ENCODE data around the gene DGLUCY.

Gene DGLUCY

DNA sequence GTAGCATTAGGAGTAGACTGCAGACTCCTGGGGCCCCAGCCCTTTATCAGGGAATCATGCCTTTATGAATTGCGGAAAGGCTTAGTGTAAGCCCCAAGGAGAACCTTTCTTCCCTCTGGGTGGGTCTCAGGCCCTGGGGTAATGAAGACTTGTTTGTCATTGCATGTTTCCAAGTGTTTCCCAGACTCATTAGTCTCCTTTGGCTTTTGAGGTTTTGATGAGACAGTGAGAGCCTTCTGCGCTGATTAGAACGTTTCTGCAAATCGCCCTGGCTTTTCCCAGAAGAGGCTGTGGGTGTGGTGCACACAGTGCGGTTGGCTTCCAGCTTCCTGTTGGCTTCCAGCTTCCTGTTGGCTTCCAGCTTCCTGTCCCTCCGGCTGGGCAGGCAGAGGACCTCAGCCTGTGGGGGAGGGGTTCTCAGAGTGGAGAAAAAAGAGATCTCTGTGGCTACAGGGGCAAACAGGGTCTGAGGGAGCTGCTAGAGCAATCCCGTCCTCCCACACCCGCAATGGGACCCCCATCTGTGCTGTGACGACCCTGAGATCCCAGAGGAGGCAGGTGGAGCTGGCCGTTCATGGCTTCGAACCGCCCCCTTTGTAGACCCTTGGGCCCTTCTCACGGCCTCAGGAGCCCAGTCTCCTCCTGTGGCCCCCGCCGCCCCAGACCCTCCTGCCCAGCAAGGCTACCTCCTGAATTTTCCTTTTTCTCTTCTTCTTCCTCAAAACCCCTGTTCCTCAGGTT, 88.5 kb downstream of the DGLUCY start:
- TF ChIP-seq, protein P1, sequence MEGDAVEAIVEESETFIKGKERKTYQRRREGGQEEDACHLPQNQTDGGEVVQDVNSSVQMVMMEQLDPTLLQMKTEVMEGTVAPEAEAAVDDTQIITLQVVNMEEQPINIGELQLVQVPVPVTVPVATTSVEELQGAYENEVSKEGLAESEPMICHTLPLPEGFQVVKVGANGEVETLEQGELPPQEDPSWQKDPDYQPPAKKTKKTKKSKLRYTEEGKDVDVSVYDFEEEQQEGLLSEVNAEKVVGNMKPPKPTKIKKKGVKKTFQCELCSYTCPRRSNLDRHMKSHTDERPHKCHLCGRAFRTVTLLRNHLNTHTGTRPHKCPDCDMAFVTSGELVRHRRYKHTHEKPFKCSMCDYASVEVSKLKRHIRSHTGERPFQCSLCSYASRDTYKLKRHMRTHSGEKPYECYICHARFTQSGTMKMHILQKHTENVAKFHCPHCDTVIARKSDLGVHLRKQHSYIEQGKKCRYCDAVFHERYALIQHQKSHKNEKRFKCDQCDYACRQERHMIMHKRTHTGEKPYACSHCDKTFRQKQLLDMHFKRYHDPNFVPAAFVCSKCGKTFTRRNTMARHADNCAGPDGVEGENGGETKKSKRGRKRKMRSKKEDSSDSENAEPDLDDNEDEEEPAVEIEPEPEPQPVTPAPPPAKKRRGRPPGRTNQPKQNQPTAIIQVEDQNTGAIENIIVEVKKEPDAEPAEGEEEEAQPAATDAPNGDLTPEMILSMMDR (IDR thresholded peaks at IDR 0.05), result no peak

- TF ChIP-seq, protein P1 (IDR thresholded peaks at IDR 0.05), result no peak
These were observed 90.8 kb downstream of the DGLUCY start for GRCh38 chr14:91204657-91205056.

- TF ChIP-seq, protein P1 (IDR thresholded peaks at IDR 0.05), result no peak
These were observed 91.6 kb downstream of the DGLUCY start for GRCh38 chr14:91205459-91205858.

- TF ChIP-seq, protein P1 (IDR thresholded peaks at IDR 0.05), result no peak
These were observed 93.1 kb downstream of the DGLUCY start for GRCh38 chr14:91207008-91207407.

DNA sequence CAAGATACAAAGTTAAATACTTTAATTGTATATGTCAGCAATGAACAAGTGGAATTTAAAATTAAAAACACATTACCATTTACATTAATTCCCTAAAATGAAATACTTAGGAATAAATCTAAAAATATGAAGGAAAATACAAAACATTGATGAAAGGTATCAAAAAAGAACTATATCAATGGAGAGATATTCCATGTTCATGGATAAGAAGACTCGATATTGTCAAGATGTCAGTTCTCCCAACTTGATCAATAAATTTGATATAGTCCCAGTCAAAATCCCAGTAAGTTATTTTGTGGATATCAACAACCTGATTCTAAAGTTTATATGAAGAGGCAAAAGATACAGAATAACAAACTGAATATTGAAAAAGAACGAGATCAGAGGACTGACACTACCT, 97.1 kb downstream of the DGLUCY start:
- TF ChIP-seq, protein P1 (IDR thresholded peaks at IDR 0.05), result no peak

DNA sequence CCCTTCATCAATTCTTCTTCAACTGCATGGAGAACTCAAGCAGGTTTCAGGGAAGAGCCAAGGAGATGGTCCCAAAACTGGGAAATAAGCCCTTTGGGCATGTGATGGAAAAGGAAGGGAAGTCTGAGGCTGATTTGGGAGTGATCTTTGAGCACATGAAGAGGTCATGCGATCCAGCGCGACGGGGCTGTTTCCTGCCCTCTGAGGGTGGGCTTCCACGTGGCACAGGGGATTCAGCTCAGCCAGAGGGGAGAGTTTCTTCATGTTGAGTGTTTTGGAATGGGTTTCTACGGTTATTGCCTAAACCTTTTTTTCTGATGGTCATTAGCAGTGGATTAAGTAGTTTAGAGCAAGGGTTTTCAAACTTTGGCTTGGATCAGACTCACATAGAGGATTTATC, 100.4 kb downstream of the DGLUCY start:
- TF ChIP-seq, protein P1 (IDR thresholded peaks at IDR 0.05), result no peak

DNA sequence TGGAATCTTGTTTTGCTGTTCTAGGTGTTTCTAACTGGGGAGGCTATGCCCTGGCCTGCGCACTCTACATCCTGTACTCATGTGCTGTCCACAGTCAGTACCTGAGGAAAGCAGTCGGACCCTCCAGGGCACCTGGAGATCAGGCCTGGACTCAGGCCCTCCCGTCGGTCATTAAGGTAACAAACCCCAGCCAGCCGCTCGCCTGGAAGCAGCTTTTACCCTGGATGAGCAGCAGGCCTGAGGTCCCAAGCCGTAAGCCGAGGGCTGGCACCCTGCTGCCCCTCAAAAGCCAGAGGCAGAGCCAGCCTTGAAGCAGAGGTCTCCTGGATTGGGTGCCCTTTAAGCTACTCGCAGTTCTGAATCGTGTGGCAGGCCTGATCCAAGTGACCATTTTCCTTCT, 101.5 kb downstream of the DGLUCY start:
- TF ChIP-seq, protein P1 (IDR thresholded peaks at IDR 0.05), result no peak

Data from LNCAP (cell line).